Measurements from ENCODE around the gene SLC16A13.

DNA sequence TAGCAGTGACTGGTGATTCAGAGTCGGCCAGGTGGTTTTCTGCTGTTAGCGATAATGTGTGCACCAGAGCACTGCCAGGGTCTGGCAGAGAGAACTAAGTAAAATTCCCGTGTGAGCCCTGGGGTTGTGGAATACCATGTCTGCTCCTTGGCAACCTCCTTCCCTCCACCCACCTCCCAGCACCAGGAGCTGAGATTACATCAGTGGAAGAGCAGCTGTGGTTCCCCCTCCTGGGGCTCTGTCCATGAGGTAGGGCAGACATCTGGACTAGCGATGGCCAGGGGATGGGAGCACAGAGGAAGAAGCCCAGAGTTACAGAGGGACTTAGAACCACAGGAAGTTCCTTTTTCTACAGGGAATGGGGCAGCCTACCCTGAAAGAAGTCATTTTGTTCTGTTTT is 28.4 kb downstream of the SLC16A13 start:
- TF ChIP-seq POLR2A (IDR thresholded peaks at IDR 0.05) = no peak
- TF ChIP-seq, protein P1, sequence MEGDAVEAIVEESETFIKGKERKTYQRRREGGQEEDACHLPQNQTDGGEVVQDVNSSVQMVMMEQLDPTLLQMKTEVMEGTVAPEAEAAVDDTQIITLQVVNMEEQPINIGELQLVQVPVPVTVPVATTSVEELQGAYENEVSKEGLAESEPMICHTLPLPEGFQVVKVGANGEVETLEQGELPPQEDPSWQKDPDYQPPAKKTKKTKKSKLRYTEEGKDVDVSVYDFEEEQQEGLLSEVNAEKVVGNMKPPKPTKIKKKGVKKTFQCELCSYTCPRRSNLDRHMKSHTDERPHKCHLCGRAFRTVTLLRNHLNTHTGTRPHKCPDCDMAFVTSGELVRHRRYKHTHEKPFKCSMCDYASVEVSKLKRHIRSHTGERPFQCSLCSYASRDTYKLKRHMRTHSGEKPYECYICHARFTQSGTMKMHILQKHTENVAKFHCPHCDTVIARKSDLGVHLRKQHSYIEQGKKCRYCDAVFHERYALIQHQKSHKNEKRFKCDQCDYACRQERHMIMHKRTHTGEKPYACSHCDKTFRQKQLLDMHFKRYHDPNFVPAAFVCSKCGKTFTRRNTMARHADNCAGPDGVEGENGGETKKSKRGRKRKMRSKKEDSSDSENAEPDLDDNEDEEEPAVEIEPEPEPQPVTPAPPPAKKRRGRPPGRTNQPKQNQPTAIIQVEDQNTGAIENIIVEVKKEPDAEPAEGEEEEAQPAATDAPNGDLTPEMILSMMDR (IDR thresholded peaks at IDR 0.05) = no peak

Data from ovary (tissue), 3 donors.